Measurements from ENCODE around the gene DSCAML1.

The DSCAML1 gene

GRCh38 chr11:117702946-117703598, 93.9 kb downstream of the DSCAML1 start:
- in situ Hi-C loops (cut with MboI; ENCODE audit: low sequenced_read_pairs) = no loop called here

GRCh38 chr11:117701781-117702180, 95.2 kb downstream of the DSCAML1 start:
- in situ Hi-C loops (cut with MboI; ENCODE audit: low sequenced_read_pairs) = no loop called here

- in situ Hi-C loops (cut with MboI; ENCODE audit: low sequenced_read_pairs) = no loop called here
Measured at GRCh38 chr11:117700551-117700950, 96.5 kb downstream of the DSCAML1 start.

- in situ Hi-C loops (cut with MboI; ENCODE audit: low sequenced_read_pairs) = no loop called here
Measured at GRCh38 chr11:117697319-117697718, 99.7 kb downstream of the DSCAML1 start.

GRCh38 chr11:117696540-117696939, 100.5 kb downstream of the DSCAML1 start:
- in situ Hi-C loops (cut with MboI; ENCODE audit: low sequenced_read_pairs) = no loop called here

GRCh38 chr11:117693344-117693743, 103.7 kb downstream of the DSCAML1 start:
- in situ Hi-C loops (cut with MboI; ENCODE audit: low sequenced_read_pairs) = no loop called here

- in situ Hi-C loops (cut with MboI; ENCODE audit: low sequenced_read_pairs) = no loop called here
Measured at GRCh38 chr11:117691516-117691915, 105.5 kb downstream of the DSCAML1 start.

GRCh38 chr11:117691218-117691514, 105.8 kb downstream of the DSCAML1 start:
- in situ Hi-C loops (cut with MboI; ENCODE audit: low sequenced_read_pairs) = no loop called here

GRCh38 chr11:117690484-117691217, 106.4 kb downstream of the DSCAML1 start:
- in situ Hi-C loops (cut with MboI; ENCODE audit: low sequenced_read_pairs) = no loop called here

- in situ Hi-C loops (cut with MboI; ENCODE audit: low sequenced_read_pairs) = no loop called here
Measured at GRCh38 chr11:117688255-117688797, 108.7 kb downstream of the DSCAML1 start.

- in situ Hi-C loops (cut with MboI; ENCODE audit: low sequenced_read_pairs) = no loop called here
Measured at GRCh38 chr11:117687776-117688175, 109.2 kb downstream of the DSCAML1 start.

GRCh38 chr11:117686711-117687110, 110.3 kb downstream of the DSCAML1 start:
- in situ Hi-C loops (cut with MboI; ENCODE audit: low sequenced_read_pairs) = no loop called here

GRCh38 chr11:117685566-117685965, 111.5 kb downstream of the DSCAML1 start:
- in situ Hi-C loops (cut with MboI; ENCODE audit: low sequenced_read_pairs) = no loop called here

GRCh38 chr11:117684731-117685130, 112.3 kb downstream of the DSCAML1 start:
- in situ Hi-C loops (cut with MboI; ENCODE audit: low sequenced_read_pairs) = no loop called here

- in situ Hi-C loops (cut with MboI; ENCODE audit: low sequenced_read_pairs) = no loop called here
Measured at GRCh38 chr11:117684111-117684510, 112.9 kb downstream of the DSCAML1 start.

- in situ Hi-C loops (cut with MboI; ENCODE audit: low sequenced_read_pairs) = no loop called here
Measured at GRCh38 chr11:117681438-117681837, 115.6 kb downstream of the DSCAML1 start.

- in situ Hi-C loops (cut with MboI; ENCODE audit: low sequenced_read_pairs) = no loop called here
Measured at GRCh38 chr11:117679461-117679860, 117.6 kb downstream of the DSCAML1 start.

- in situ Hi-C loops (cut with MboI; ENCODE audit: low sequenced_read_pairs) = no loop called here
Measured at GRCh38 chr11:117678658-117679406, 118.2 kb downstream of the DSCAML1 start.

GRCh38 chr11:117677729-117678310, 119.2 kb downstream of the DSCAML1 start:
- in situ Hi-C loops (cut with MboI; ENCODE audit: low sequenced_read_pairs) = no loop called here

- in situ Hi-C loops (cut with MboI; ENCODE audit: low sequenced_read_pairs) = no loop called here
Measured at GRCh38 chr11:117676501-117676900, 120.5 kb downstream of the DSCAML1 start.

GRCh38 chr11:117673602-117674001, 123.4 kb downstream of the DSCAML1 start:
- in situ Hi-C loops (cut with MboI; ENCODE audit: low sequenced_read_pairs) = no loop called here

Data from hTERT RPE-1 (cell line).